CD14-positive monocyte (primary cell): ENCODE results near the gene ARPC1B. TPM values are rescaled to one million over a fixed set of nuclear protein-coding genes. Genes with fewer than 3 reads are reported as not detected.

Source experiments
- DNase-seq, 3 donors: peaks; one replicate each; pipeline ENCODE4 v3.0.0-alpha.2; 2011 to 2022
- H2AFZ ChIP-seq: 2 replicates; pipeline ENCODE4 v1.6.0; 2012; ENCODE audit warnings: mild to moderate bottlenecking, low read depth, low read length, inconsistent platforms; ENCODE audit not compliant: insufficient read depth, poor library complexity, severe bottlenecking
- H3K27ac ChIP-seq, 2 donors: 1 replicate in 1 of 2; 2 replicates in 1 of 2; pipeline ENCODE4 v1.5.1; 2012 to 2013; ENCODE audit warnings: low read length in 2 of 2, control low read depth in 1 of 2, inconsistent platforms in 1 of 2, low read depth in 1 of 2, mild to moderate bottlenecking in 1 of 2
- H3K27me3 ChIP-seq, 2 donors: one replicate each; pipeline versions ENCODE4 v1.6.0 to v1.6.1; 2011 to 2013; ENCODE audit warnings: low read length in 2 of 2; ENCODE audit not compliant: control insufficient read depth in 2 of 2, insufficient read depth in 2 of 2
- H3K36me3 ChIP-seq, 2 donors: replicated peaks in 1 of 2; 1 replicate in 1 of 2; 2 replicates in 1 of 2; pipeline versions ENCODE4 v1.5.1 to v1.6.1; 2012 to 2013; ENCODE audit warnings: low read length in 2 of 2, control low read depth in 1 of 2, inconsistent platforms in 1 of 2, mild to moderate bottlenecking in 1 of 2; ENCODE audit not compliant: insufficient read depth in 2 of 2, control insufficient read depth in 1 of 2
- H3K4me1 ChIP-seq, 2 donors: 1 replicate in 1 of 2; 2 replicates in 1 of 2; pipeline versions ENCODE4 v1.5.1 to v1.6.1; 2012 to 2013; ENCODE audit warnings: low read length in 2 of 2, control low read depth in 1 of 2, inconsistent platforms in 1 of 2, mild to moderate bottlenecking in 1 of 2, moderate library complexity in 1 of 2; ENCODE audit not compliant: insufficient read depth in 2 of 2, control insufficient read depth in 1 of 2
- H3K4me2 ChIP-seq: replicated peaks from 2 replicates; pipeline ENCODE3; 2012; ENCODE audit warnings: low read length, moderate library complexity, mild to moderate bottlenecking; ENCODE audit not compliant: poor library complexity, severe bottlenecking; ENCODE audit errors: extremely low read depth
- H3K4me3 ChIP-seq, 3 experiments: fragments of 200-600 bp in 1 of 3; sonication (generic) in 1 of 3; replicated peaks in 1 of 3; 1 replicate in 2 of 3; 2 replicates in 1 of 3; pipeline ENCODE4 v1.5.1; 2011 to 2013; ENCODE audit warnings: low read length in 3 of 3, mild to moderate bottlenecking in 3 of 3, control low read depth in 2 of 3, low read depth in 2 of 3, inconsistent platforms in 1 of 3, moderate library complexity in 1 of 3
- H3K79me2 ChIP-seq: 2 replicates; pipeline ENCODE4 v1.6.0; 2012; ENCODE audit warnings: mild to moderate bottlenecking, control low read depth, inconsistent platforms, low read length, moderate library complexity; ENCODE audit not compliant: insufficient read depth
- H3K9ac ChIP-seq: 2 replicates; pipeline ENCODE4 v1.6.0; 2017; ENCODE audit warnings: low read length, mild to moderate bottlenecking; ENCODE audit not compliant: insufficient read depth, poor library complexity, severe bottlenecking
- H3K9me3 ChIP-seq, 2 donors: replicated peaks in 1 of 2; 1 replicate in 1 of 2; 2 replicates in 1 of 2; pipeline versions ENCODE4 v1.5.1 to v1.6.1; 2012 to 2013; ENCODE audit warnings: low read length in 2 of 2, control low read depth in 1 of 2; ENCODE audit not compliant: control insufficient read depth in 1 of 2, insufficient read depth in 1 of 2
- H4K20me1 ChIP-seq: 2 replicates; pipeline ENCODE4 v1.6.0; 2012; ENCODE audit warnings: mild to moderate bottlenecking, low read length, control low read depth, moderate library complexity; ENCODE audit not compliant: insufficient read depth
- H3K27ac Mint-ChIP-seq, 7 donors: one replicate each; pipeline ENCODE4 v1.8.0; 2020; ENCODE audit warnings: mild to moderate bottlenecking in 7 of 7, mixed read lengths in 7 of 7, moderate library complexity in 6 of 7, inconsistent platforms in 2 of 7
- H3K27me3 Mint-ChIP-seq, 3 donors: one replicate each; pipeline ENCODE4 v1.8.0; 2021 to 2022; ENCODE audit warnings: low read depth in 3 of 3, mild to moderate bottlenecking in 3 of 3, mixed read lengths in 3 of 3, moderate library complexity in 3 of 3, inconsistent platforms in 1 of 3
- H3K36me3 Mint-ChIP-seq, 2 donors: one replicate each; pipeline ENCODE4 v1.8.0; 2020; ENCODE audit warnings: mixed read lengths in 2 of 2, inconsistent platforms in 1 of 2, mild to moderate bottlenecking in 1 of 2
- H3K4me1 Mint-ChIP-seq: one replicate; pipeline ENCODE4 v1.8.0; 2020; ENCODE audit warnings: mild to moderate bottlenecking, mixed read lengths
- H3K4me3 Mint-ChIP-seq, 2 donors: one replicate each; pipeline ENCODE4 v1.8.0; 2020; ENCODE audit warnings: mild to moderate bottlenecking in 2 of 2, mixed read lengths in 2 of 2, moderate library complexity in 1 of 2
- H3K9me3 Mint-ChIP-seq, 7 donors: one replicate each; pipeline ENCODE4 v1.8.0; 2020 to 2022; ENCODE audit warnings: mixed read lengths in 7 of 7, mild to moderate bottlenecking in 6 of 7, moderate library complexity in 6 of 7, inconsistent platforms in 2 of 7
- CTCF ChIP-seq: fragments of 200-600 bp; IDR thresholded peaks from one replicate; pipeline ENCODE4 v1.8.0; 2022; ENCODE audit warnings: antibody characterized with exemption, mild to moderate bottlenecking
- WGBS: methylation state at CpG from one replicate; pipeline ENCODE4 v1.1.5; 2013; ENCODE audit warnings: missing lambda C conversion rate; ENCODE audit not compliant: insufficient coverage; 5-methylcytosine and 5-hydroxymethylcytosine counted together
- intact Hi-C, 2 donors: fragments of 100-400 bp; cut with micrococcal nuclease; formaldehyde crosslinking; loops; one replicate each; pipeline versions ENCODE4 v1.15.0 to v1.15.1; 2023
- polyA plus RNA-seq, 3 donors: library from polyadenylated mRNA; depleted of rRNA in 1 of 3; unstranded in 2 of 3; stranded (reverse) in 1 of 3; fragments of 300-500 nt in 2 of 3; fragments of >200 nt in 1 of 3; fragmentation: Illumina TruSeq in 2 of 3; gene quantifications; 1 replicate in 2 of 3; 2 replicates in 1 of 3; pipeline ENCODE4 v1.2.3, GENCODE V29; 2012 to 2021

The ARPC1B gene
- polyA plus RNA-seq, 3 donors: 1,179 to 1,362 (median 1,282) TPM

- Histone ChIP-seq H3K9me3 (no peaks in the 10 kb centered on the region), H3K27ac (no peak overlapping the region), H3K4me1 (no peaks in the 10 kb centered on the region), H3K79me2 (no peaks in the 10 kb centered on the region), H2AFZ (no peak overlapping the region), H3K27me3 (no peaks in the 10 kb centered on the region), H3K4me2 (no peak overlapping the region), H4K20me1 (peaks cover 29% of the 10 kb centered on the region), H3K9ac (no peak overlapping the region), H3K36me3 (peaks cover 74 to 98% of the 10 kb centered on the region in 2 donors), H3K4me3 (no peak overlapping the region)
- H3K4me1 Mint-ChIP-seq: no peaks in the 10 kb centered on the region
- H3K4me3 Mint-ChIP-seq: no peak overlapping the region
- peaks cover 77 to 92% of the 10 kb centered on the region in 2 donors for H3K36me3 Mint-ChIP-seq
- no peaks in the 10 kb centered on the region for H3K9me3 Mint-ChIP-seq
- TF ChIP-seq CTCF: no peak
- 100% methylated on average over 2 of the region's 7 CpGs for WGBS
- DNase-seq: no peak
- H3K27me3 Mint-ChIP-seq: peaks cover 0 to 2% (median 0%) of the 10 kb centered on the region in 3 donors
- peak overlapping the region in 4 of 7 donors; percentile 17 to 63 (median 32) for H3K27ac Mint-ChIP-seq
- intact Hi-C loops: no loop called here
These were observed 46.5 kb downstream of the ARPC1B start for GRCh38 chr7:99420986-99421385.

GRCh38 chr7:99422186-99422585, 47.7 kb downstream of the ARPC1B start:
- intact Hi-C loops: no loop called here
- H3K27ac Mint-ChIP-seq: peak overlapping the region in 2 of 7 donors; percentile 33 to 72
- DNase-seq: no peak
- Histone ChIP-seq H3K27ac (no peak overlapping the region), H3K4me3 (no peak overlapping the region), H3K79me2 (no peaks in the 10 kb centered on the region), H3K9ac (no peak overlapping the region), H3K27me3 (no peaks in the 10 kb centered on the region), H3K9me3 (no peaks in the 10 kb centered on the region), H3K36me3 (peaks cover 66 to 87% of the 10 kb centered on the region in 2 donors), H2AFZ (no peak overlapping the region), H3K4me2 (no peak overlapping the region), H3K4me1 (no peaks in the 10 kb centered on the region), H4K20me1 (peaks cover 25% of the 10 kb centered on the region)
- TF ChIP-seq CTCF: no peak
- no peak overlapping the region for H3K4me3 Mint-ChIP-seq
- H3K4me1 Mint-ChIP-seq: no peaks in the 10 kb centered on the region
- peaks cover 0 to 2% (median 0%) of the 10 kb centered on the region in 3 donors for H3K27me3 Mint-ChIP-seq
- peaks cover 70 to 85% of the 10 kb centered on the region in 2 donors for H3K36me3 Mint-ChIP-seq
- WGBS: 96% methylated on average over 9 of the region's 11 CpGs
- H3K9me3 Mint-ChIP-seq: peaks cover 0 to 2% (median 0%) of the 10 kb centered on the region in 7 donors
